HG02798 (cell line): ENCODE data around the gene MBD6.
A peak's percentile ranks its signal among the peaks of the same experiment; 100 is the strongest.
"Not testable (repeated sequence)": the region's sequence is repeated elsewhere in the genome, so short reads cannot be mapped to it uniquely, and the experiment has no call there.

Source experiments
- ATAC-seq: cut with Tn5 transposase; IDR thresholded peaks from one replicate; pipeline ENCODE4 v1.9.1; 2021; ENCODE audit warnings: mild to moderate bottlenecking; ENCODE audit not compliant: unreplicated experiment, poor library complexity

MBD6 gene

DNA sequence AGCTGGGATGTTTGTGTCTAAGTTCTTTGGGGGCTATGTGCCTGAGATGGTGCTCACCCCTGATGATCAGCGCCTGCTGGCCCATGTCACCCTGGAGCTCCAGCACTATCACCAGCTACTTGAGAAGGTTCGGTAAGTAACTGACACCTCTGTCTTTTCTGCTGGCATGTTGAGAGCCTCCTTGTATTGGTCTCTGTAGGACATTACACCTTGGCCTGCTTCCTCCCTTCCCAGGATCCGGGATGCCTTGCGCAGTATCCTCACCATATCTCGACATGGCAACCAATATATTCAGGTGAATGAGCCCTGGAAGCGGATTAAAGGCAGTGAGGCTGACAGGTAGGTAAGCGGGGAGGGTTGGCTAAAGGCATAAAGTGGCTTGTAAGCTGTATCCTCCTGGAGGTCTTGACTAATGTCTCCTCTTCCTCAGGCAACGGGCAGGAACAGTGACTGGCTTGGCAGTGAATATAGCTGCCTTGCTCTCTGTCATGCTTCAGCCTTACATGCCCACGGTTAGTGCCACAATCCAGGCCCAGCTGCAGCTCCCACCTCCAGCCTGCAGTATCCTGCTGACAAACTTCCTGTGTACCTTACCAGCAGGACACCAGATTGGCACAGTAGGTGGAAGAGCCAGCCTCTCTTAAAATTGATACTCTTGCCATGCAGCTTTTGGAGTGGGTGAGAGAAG is 7.8 kb upstream of the MBD6 start:
- no peak for ATAC-seq

DNA sequence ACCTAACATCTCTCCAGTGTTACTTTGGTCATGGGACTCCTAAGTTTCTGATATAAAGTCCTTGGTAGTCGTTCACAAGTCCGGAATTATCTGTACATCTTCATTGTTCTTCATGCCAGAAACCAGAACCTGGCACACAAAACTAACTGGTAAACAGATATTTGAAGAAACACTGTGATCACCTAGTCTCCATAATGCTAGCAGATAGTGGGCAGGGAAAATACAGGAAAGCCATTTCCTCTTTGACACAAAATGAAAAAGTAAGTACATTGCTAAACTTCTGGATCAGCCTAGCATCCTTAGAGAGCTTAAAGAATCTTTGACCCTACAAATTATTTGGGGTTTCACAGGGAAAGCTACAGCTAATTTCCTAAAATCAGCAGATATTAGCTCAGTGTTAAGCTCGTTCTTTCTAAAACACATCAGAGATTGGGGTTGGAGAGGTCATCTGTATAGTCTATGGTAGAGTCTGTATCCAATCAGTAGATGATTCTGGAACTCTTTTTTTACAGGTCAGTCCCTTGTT is 7.2 kb upstream of the MBD6 start:
- ATAC-seq: no peak

DNA sequence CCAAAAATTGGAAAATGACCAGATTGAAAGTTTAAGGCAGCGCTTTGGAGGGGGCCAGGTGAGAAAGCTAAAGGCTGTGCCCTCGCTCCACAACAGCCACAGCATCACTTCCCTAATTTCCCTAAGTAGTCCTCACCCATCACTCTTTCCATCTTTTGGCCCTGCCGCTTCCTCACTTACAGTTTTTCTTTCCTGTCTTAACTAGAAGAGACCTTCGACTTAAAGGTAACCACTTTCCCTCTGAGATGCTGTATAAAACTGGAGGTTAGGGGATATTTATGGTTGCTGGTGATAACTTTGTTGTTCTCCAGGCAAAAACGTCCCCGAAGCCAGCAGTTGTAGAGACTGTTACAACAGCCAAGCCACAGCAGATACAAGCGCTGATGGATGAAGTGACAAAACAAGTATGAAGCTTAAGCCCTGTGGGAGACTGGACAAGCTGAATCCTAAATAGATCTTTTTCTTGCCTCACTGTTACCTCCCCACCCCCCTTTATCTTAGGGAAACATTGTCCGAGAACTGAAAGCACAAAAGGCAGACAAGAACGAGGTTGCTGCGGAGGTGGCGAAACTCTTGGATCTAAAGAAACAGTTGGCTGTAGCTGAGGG is 6.6 kb upstream of the MBD6 start:
- no peak for ATAC-seq

DNA sequence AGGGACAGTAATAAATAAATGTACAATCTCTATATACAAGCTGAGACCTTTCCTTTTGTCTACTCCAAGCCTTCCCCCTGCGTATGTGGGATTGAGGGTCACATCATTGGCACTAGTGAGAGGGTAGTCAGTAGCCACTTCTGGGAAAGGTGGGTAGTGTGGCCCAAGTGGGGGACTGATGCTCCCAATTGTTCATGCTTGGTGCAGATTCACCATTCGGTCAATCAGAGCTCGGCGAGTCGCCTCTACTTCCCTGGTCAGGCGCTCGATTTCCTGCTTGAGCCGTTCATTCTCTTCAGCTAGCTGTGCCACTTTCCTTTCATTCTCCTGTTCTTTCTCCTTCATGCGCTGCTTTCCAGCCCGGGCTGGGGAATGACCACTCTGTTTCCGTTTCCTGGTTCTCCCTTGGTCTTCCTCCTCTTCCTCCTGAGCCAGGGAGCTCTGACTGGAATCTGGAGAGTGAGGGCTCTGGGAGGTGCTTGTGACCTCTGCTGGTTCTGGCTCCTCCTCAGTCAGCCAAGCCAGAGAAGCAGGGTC is 5.9 kb upstream of the MBD6 start:
- no peak for ATAC-seq

DNA sequence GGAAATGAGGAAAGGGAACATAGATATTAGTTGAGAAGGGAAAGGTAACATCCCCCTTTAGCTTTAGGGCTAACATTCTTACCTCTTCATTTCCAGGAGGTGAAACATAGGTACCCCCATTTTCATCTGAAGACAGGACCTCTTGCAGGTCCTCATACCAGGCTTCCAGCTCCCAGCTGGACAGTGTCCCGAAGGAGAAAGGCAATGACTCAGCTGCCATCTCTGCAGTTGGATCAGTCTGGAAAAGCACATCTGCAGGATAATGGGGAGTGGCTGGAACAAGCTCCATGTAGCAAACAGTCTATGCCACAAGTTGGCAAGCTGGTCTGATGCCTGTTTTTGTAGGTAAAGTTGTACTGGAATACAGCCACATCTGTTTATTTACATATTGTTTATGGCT is 5.4 kb upstream of the MBD6 start:
- ATAC-seq: no peak

DNA sequence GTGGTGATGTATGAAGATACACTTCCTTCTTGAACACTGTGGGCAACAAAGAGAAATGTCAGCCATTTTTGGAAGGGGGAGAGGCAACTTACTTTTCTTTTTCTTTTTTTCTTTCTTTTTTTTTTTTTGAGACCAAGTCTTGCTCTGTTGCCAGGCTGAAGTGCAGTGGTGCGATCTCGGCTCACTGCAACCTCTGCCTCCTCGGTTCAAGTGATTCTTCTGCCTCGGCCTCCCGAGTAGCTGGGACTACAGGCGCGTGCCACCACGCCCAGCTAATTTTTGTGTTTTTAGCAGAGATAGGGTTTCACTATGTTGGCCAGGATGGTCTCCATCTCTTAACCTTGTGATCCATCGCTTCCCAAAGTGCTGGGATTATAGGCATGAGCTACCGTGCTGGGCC is 4.9 kb upstream of the MBD6 start:
- not testable (repeated sequence) for ATAC-seq

DNA sequence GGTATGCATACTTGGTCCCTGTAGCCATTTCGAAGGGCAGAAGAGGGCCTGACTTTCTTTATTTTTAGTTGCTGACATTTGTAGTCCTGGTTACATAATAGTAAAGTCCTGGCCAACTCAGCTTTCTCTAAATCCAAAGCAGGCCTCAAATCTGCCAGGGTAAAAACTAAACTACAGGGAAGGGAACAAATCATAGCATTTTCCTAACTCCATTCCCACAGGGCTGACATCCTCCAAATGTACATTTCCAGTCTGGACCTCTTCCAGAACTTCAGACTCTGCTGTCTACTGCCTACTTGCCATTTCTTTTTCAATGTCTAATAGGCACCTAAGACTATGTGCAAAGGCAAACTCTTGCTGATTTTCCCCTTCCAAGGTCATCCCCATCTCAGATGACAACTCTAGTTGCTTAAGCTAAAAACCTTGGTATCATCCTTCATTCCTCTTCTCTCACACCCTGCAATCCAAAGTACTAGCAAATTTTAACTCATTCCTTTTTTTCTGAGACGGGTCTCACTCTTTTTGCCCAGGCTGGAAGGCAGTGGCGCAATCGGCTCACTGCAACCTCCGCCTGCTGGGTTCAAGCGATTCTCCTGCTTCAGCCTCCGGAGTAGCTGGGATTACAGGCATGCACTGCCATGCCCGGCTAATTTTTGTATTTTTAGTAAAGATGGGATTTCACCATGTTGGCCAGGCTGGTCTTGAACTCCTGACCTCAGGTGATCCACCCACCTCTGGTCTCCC is 4.3 kb upstream of the MBD6 start:
- ATAC-seq: no peak

DNA sequence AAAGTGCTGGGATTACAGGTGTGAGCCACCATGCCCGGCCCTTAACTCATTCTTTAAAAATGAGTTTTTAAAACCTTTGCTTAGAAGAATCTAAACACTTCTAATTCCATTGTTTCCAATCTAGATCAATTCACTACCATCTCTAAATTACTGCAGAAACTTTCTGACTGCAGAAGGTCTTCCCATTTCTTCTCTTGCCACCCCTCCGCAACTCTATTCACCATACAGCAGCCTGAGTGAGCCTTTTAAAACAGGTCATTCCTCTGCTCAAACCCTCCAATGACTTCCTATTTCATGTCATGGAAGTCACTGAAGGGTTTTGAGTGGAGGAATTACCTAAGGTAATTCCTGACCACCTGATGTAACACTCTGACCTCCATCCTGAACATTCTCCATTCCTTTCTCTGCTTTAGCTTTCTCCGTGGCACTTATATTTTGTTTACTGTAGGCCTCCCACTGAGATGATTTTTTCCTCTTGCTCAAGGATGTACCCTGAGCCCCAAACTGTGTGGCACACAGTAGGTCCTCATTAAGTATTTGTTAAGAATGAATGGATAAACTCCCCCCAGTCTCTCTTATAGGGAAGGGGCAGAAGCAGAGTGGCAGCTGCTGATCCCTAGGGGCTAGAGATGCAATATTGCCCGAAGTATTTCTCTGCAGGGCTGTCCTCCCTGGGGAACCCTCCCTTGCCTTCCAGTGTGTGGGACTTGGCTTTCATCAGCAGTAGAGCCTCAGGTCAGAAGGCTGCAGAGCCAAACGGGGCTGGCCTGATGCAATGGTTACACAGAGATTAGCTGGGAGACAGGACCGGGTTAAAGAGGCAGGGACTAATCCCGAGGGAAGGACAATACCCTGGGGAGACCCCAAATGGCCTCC is 3.5 kb upstream of the MBD6 start:
- ATAC-seq: no peak

DNA sequence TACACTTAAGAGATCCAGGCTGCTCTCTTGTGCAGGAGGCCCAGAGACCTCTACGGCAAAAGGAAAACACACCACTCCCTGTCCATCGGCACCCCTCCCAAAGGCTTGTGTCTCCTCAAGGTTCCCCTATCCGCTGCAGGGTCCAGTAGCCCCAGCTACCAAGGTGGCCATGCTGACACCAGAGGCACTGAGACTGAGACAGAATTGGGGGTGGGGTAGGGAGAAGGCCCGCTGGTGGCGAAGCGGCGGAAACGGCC is 2.9 kb upstream of the MBD6 start:
- peak; percentile 5 for ATAC-seq

DNA sequence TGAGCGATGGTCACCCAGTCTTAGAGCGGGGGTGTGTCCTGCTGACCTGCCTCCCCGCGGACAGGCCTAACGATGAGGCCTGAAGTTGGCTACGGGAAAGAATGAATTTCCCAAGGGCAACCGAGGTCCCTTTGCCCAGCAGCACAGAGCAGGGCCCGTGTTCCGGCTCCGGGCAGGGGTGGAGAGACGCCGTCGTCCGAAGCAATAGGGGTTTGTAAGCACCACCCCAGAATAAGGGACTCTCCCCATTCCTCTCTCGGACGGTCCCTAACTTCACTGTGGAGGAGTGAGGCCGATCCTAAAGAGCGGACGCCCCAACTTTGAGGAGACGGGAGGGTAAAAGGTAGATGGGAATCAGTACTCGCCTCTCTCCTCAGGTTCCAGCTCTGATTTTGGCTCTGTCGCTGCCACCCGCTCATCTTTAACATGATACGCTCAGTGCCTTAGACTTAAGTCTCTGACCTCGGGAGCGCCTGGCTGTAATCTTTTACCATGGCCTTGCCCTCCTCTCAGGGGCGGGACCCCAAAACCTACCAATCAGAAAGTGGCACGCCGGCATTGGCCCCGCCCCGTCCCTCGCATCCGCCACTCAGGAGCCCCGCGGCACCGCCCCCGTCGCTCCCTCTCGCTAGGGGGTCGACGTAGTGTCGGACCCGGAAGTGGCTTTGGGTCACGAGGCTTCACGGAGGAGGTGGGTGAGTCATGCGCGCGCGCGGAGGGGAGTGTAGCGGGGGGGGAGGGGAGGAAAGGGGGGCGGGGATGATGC is 2.4 kb upstream of the MBD6 start, which contains the start of gene DDIT3:
TSS of gene DDIT3 (minus strand) at position 462 of the 766 bp plus-strand sequence. CDS start 3,108 bp downstream, outside the sequence.
- ATAC-seq: peak; percentile 74

DNA sequence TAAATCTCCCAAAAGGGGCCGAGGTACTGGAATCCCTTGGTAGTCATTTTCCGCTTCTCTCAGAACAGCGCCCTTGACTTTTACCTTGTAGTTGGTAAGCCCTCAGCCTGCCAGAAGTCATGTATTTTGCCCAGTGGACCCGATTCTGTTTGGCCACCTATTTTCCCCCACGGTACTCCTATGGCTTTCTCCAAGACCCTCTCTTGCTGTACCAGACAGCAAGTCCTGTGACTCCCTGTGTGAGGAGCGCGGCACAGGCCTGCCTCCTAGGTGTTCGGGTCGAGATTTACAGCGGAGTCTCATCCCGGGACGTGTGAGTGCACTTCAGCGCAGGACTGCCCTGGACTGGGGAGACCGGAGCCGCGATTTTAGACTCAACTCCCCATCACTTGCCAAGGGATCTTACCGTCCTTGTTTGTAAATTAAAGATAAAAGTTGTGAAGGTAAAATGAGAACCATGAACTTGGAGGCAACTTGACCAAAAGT is 1.1 kb upstream of the MBD6 start:
- no peak for ATAC-seq

DNA sequence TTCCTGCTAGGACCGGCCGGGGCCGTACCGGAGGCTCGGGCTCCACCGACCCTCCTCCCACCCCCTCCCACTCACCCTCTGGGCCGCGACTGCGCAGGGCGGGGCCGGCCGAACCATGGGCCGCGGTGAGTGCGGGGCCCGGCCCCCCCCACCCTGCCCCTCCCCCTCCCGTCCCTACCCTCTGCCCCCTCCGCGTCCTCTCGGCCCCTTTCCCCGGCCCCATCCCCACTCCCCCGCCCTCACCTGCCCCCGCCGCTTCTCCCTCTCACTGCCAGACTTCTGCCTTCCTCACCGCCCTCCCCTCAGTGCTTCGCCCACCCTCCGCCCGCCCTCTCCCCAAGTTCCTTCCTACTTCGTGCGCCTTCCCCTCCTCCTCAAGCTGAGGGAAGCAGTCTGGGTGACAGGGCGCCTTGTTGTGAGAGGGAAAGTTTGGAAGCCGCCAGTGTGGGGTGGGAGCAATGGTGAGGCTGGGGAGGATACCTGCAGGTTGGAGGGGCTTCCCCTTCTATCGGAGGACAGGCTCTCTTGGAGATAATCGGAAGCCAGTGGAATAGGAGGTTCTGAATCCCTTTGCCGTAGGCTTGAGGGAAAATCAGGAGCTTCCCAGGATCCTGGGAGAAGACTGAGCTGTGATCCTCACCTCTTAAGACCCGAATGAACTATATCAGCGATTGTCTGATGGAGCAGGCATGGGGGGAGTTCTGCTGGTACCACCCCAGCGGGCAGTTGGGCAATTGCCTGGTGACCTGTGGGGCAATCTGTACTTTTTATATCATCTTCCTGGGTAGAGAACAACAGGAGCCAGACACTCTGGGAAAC is 472 bp downstream of the MBD6 start:
- no peak for ATAC-seq

DNA sequence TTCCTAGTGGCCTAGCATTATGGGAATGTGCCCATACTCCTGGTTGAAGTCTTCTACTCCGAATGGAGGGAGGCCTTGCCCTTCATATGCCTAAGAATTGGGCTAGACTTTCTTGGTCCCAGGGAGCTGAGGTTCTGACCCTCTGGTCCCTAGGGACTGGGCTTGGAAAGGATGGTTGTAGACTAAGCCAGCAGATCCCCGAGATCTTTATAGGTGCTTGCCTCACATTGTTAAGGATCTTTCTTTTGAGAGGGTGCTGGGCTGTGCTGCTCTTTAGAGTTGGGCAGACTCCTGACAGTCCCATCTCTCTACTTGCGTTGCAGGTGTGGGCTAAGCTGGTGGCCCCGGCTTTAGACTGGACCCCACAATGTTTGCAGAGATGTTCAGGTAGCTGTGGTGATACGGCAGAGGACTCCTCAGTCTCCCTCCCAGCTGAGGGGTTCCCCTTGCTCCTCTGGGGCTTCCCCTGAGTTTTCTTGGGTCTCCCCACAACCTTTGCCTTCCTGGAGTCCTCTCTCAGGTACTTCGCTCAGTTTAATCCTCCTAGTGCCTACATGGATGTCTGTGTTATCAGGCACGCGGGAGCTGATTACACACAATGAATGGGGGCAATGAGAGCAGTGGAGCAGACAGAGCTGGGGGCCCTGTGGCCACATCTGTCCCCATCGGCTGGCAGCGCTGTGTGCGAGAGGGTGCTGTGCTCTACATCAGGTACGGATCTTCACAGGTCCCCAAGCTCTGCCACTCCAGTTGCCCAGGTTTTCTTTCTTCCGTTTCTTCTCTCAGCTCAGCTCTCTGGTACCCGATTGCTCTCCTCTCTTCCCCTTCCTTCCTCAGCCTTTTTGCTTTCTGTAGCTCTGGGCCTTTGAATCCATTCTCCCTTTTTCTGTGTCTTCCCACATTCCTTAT is 1.3 kb downstream of the MBD6 start:
- ATAC-seq: no peak

DNA sequence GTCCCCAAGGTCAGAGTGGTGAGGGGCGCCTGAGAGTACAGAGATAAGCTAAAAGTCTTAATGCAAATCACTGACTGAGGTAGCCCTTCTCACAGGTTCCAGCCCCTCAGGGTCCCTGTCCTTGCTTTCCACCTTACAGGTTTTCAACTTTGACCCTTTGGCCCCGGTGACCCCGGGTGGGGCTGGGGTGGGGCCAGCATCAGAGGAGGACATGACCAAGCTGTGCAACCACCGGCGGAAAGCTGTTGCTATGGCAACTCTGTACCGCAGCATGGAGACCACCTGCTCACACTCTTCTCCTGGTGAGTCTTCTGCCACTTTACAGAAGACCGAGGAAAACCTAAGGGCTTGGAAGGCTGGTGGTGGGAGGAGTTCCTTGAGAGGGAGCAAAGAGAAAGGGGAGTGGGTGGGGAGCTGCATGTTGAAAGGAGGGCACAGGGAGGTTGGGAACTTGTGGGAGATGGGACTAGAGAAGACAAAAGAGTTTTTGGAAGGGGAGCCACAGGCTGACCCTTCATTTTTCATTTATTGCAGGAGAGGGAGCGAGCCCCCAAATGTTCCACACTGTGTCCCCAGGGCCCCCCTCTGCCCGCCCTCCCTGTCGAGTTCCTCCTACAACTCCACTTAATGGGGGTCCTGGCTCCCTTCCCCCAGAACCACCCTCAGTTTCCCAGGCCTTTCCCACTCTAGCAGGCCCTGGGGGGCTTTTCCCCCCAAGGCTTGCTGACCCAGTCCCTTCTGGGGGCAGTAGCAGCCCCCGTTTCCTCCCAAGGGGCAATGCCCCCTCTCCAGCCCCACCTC is 2.4 kb downstream of the MBD6 start:
- ATAC-seq: no peak

DNA sequence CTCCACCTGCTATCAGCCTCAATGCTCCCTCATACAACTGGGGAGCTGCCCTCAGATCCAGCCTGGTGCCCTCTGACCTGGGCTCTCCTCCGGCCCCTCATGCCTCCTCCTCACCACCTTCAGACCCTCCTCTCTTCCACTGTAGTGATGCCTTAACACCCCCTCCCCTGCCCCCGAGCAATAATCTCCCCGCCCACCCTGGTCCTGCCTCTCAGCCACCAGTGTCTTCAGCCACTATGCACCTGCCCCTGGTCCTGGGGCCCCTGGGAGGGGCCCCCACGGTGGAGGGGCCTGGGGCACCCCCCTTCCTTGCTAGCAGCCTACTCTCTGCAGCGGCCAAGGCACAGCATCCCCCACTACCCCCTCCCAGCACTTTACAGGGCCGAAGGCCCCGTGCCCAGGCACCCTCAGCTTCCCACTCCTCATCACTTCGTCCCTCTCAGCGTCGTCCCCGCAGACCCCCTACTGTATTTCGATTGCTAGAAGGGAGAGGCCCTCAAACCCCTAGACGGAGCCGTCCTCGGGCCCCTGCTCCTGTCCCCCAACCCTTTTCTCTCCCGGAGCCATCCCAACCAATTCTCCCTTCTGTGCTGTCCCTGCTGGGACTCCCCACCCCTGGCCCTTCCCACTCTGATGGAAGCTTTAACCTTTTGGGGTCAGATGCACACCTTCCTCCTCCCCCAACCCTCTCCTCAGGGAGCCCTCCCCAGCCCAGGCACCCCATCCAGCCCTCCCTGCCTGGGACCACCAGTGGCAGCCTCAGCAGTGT is 3.2 kb downstream of the MBD6 start:
- no peak for ATAC-seq

DNA sequence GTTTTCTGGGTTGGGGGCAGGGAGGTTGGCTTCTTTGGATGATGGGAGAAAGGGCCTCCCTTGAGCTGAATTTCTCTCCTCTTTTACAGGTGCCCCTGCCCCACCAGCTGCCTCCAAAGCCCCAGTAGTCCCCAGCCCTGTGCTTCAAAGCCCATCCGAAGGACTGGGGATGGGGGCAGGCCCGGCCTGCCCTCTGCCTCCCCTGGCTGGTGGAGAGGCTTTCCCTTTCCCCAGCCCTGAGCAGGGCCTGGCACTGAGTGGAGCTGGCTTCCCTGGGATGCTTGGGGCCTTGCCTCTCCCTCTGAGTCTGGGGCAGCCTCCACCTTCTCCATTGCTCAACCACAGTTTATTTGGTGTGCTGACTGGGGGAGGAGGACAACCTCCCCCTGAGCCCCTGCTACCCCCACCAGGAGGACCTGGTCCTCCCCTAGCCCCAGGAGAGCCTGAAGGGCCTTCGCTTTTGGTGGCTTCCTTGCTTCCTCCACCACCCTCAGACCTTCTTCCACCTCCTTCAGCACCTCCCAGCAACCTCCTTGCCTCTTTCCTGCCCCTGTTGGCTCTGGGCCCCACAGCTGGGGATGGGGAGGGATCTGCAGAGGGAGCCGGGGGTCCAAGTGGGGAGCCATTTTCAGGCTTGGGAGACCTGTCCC is 4.0 kb downstream of the MBD6 start:
- ATAC-seq: no peak
